ENCODE results near the gene RPS3. TPM values are rescaled to one million over a fixed set of nuclear protein-coding genes. Genes with fewer than 3 reads are reported as not detected.
A peak's percentile ranks its signal among the peaks of the same experiment; 100 is the strongest.

Gene RPS3
- total and polyA plus RNA-seq, 2 of the 13 experiments (the other 11 are each of a cell fraction or from before 2014, with no cell fraction given) = 2,143 to 3,616 TPM

- no peak overlapping the region for H3K9ac ChIP-seq (ENCODE audit: insufficient read depth, low read depth, low read length)
- peaks cover 80% of the 10 kb centered on the region for H4K20me1 ChIP-seq (ENCODE audit: insufficient read depth, low read length)
- H3K4me1 ChIP-seq (ENCODE audit: insufficient read depth, low read length) = peaks cover 39% of the 10 kb centered on the region
- H3K4me3 ChIP-seq (replicated peaks in 1 of 3; ENCODE audit: insufficient read depth in 1 of 3, low read depth in 2 of 3, low read length in 3 of 3) = peak overlapping the region in 1 of 3 experiments; percentile 96; a peak in 1 of 6 replicates
- peaks cover 57% of the 10 kb centered on the region for H3K79me2 ChIP-seq (ENCODE audit: insufficient read depth, low read length)
- no peaks in the 10 kb centered on the region for H3K9me3 ChIP-seq (ENCODE audit: low read length)
- intact Hi-C loops (cut with micrococcal nuclease; ENCODE audit: unreplicated experiment) = no loop called here
- 94% methylated on average over 1 of the region's 1 CpG for WGBS (ENCODE audit: low lambda C conversion rate)
- DNase-seq (ENCODE audit: low spot score) (no peak), FAIRE-seq (no peak), ATAC-seq (no peak)
- H2AFZ ChIP-seq (ENCODE audit: low read length) = no peak overlapping the region
- H3K36me3 ChIP-seq (replicated peaks in 1 of 2; ENCODE audit: control insufficient read depth in 1 of 2, insufficient read depth in 2 of 2, low read length in 2 of 2) = peaks cover 25 to 62% of the 10 kb centered on the region in 2 experiments
- CTCF ChIA-PET (ENCODE audit: low intra/inter-chr PET ratio, low total read pairs) = no interaction called here
- peak overlapping the region; percentile 16 for H3K27ac ChIP-seq (ENCODE audit: extremely low read length, insufficient read depth, low read length)
- H3K4me2 ChIP-seq (ENCODE audit: low read depth, low read length) = peak overlapping the region; percentile 89
- POLR2A ChIA-PET = interaction anchor here (0.5 to 1.2 kb wide), 2 partner anchors 19 to 23 kb away, joined by 3 to 4 read pairs; no protein-coding TSS in a partner anchor
- in situ Hi-C loops (cut with HindIII; ENCODE audit: extremely low pct_ligation_motif_present, low pct_unique_long_range_greater_than_20kb) = no loop called here
- TF ChIP-seq ZNF629 (CRISPR knock-in tag; conservative IDR thresholded peaks at IDR 0.05) (no peak), TBL1XR1 (IDR thresholded peaks at IDR 0.05; ENCODE audit: borderline replicate concordance, low read length, partially characterized antibody) (no peak), MAFK (conservative IDR thresholded peaks at IDR 0.05 in 1 of 2, IDR thresholded peaks at IDR 0.05 in 1 of 2; ENCODE audit: low read length in 2 of 2) (0 out of 4 replicates have a peak, but pooled peaks of 1 of the 2 experiments have one; percentile 0), MLXIP (CRISPR knock-in tag; IDR thresholded peaks at IDR 0.05; ENCODE audit: borderline replicate concordance) (no peak), HNF4A (CRISPR knock-in tag; IDR thresholded peaks at IDR 0.05) (no peak), DPF2 (CRISPR knock-in tag; IDR thresholded peaks at IDR 0.05; ENCODE audit: borderline replicate concordance, low read depth) (no peak), TCF7L2 (IDR thresholded peaks at IDR 0.05; ENCODE audit: low read depth, low read length) (no peak), ZNF224 (CRISPR knock-in tag; IDR thresholded peaks at IDR 0.05) (no peak), ZXDC (CRISPR knock-in tag; IDR thresholded peaks at IDR 0.05) (no peak), ZBTB49 (CRISPR knock-in tag; IDR thresholded peaks at IDR 0.05; ENCODE audit: borderline replicate concordance) (no peak), ZNF841 (CRISPR knock-in tag; IDR thresholded peaks at IDR 0.05; ENCODE audit: borderline replicate concordance) (no peak), POLR2A (IDR thresholded peaks at IDR 0.05; ENCODE audit: insufficient read depth in 1 of 2, low read depth in 2 of 2, low read length in 2 of 2) (peak in 1 of 2 experiments; percentile 18; a peak in 1 of 4 replicates), THYN1 (CRISPR knock-in tag; IDR thresholded peaks at IDR 0.05; ENCODE audit: borderline replicate concordance, low read depth) (no peak), POLR2AphosphoS5 (IDR thresholded peaks at IDR 0.05; ENCODE audit: low read depth, low read length) (peak; percentile 41; the same call in 1 of the 2 replicates), HOXA5 (CRISPR knock-in tag; IDR thresholded peaks at IDR 0.05) (no peak), POLR2G (IDR thresholded peaks at IDR 0.05; ENCODE audit: low read depth, low read length) (0 out of 2 replicates have a peak, but pooled peaks have one; percentile 26), NFE2L2 (IDR thresholded peaks at IDR 0.05; ENCODE audit: low read length) (peak; percentile 43; the same call in 1 of the 2 replicates), TBX2 (CRISPR knock-in tag; IDR thresholded peaks at IDR 0.05; ENCODE audit: borderline replicate concordance) (no peak)
- no TSS peak for BruUV-seq (replicated peaks)
- H3K27me3 ChIP-seq (ENCODE audit: control insufficient read depth in 1 of 2, insufficient read depth in 2 of 2, low read length in 2 of 2) = peaks cover 0 to 6% of the 10 kb centered on the region in 2 experiments; a peak in 1 of 5 replicates
Observed at GRCh38 chr11:75403037-75403436, 3.7 kb downstream of the RPS3 start.

All from HepG2 (cell line).